ENCODE results near the gene ANKRD17.

The ANKRD17 gene

DNA sequence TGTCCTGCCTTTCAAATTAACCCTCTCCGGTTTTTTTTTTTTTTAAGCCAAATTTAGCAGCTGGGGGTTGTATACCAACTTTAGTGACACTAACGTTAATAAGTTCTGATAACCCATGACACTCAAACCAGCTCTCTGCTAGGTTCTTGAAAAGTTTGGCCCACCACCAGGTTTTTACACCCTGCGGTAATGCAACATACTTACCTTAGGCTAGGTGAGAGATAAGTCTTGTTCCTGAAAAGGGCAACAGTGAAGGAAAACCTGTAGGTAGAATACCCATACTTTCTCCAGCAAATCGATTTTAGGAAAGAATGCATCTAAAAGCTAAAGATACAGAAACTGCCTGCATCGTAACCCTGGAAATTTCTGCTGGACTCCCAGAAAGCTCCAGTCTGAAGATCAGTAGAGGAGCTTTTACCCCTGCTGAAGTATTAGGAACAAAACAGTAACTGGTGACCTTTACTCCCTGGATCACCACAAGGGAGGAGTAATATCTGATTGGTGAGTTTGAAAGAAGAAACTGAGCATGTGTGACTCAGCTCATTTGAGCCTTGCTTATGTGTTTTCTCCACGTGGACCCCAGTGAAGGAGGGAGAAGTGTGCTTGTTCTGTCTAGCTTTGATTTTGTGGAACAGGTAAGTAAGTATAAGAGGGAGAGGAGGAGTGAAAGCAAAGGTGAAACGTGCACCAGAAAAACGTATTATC lies 154.6 kb downstream of the ANKRD17 start:
- DNase-seq (ENCODE audit: low read depth), result no peak

- DNase-seq (ENCODE audit: low read depth), result no peak
These were observed 159.5 kb downstream of the ANKRD17 start for GRCh38 chr4:73099143-73099542.

DNA sequence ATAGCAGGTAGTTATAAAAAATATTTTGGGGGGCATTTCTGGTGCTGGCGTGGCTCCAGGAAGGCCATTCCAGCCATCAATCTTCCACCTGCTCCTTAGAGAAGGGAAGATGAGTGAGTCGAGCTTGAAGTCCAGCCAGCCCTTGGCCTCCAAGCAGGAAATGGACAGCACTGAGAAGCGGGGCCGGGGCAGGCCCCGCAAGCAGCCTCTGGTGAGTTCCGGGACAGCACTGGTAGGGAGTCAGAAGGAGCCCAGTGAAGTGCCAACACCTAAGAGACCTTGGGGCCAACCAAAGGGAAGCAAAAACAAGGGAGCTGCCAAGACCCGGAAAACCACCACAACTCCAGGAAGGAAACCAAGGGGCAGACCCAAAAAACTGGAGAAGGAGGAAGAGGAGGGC lies 159.9 kb downstream of the ANKRD17 start:
- DNase-seq (ENCODE audit: low read depth), result no peak

DNA sequence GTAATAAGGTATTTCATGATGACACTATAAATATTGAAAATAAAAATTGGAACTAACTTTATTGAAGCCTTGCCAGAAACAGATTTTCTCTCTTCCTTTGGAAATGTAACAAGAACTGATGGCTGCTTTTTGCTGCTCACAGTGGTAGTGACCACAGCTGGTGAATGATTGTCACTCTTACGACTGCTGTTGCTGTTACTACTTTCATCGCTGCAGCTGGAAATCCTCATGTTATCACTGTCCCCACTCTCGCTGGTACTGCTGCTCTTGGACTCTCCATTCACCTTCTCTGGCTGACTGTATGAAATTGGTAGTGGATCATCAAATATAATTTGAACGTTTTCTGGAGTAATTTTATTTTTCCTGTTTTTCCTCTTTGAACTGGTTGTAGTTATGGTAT lies 160.6 kb downstream of the ANKRD17 start:
- no peak for DNase-seq (ENCODE audit: low read depth)

DNA sequence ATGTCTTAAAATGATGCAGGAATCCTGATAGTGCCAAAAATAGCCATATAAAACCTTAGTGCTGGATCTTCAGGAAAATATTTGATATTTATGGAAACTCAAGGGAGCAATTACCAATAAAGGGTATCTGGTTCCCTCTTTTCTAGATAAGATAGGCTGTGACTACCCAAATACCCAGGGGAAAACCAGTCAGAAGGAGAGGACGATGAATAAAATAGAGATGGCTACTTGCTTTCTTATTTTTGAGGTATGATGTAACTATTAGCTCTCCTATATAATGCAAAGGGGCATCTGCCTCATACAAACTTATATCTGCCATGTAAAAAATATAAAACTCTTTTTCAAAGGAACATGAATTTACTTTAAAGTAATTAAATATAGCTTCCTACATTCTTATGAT lies 165.7 kb downstream of the ANKRD17 start:
- DNase-seq (ENCODE audit: low read depth), result no peak

DNA sequence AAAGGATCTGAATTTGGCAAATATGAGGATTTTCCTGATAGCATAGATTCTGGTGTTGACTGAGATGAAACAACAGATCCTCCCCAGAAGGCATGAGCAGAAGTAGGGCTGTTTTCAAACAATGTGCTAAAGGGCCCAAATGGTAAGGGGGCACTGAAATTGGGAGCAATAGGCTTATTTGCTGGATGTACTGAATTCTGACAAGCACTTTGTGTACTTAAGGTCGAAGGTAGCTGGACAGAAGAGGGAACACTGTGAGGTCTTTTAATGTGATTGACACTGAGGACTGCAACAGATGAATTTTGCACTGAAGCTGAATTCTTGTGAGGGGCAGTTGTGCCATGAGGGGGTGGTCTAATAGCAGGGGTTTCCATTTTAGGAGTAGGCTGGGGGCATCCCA lies 167.9 kb downstream of the ANKRD17 start:
- DNase-seq (ENCODE audit: low read depth), result no peak

GRCh38 chr4:73087871-73088270 lies 170.7 kb downstream of the ANKRD17 start:
- DNase-seq (ENCODE audit: low read depth), result no peak

GRCh38 chr4:73086095-73086868 lies 172.3 kb downstream of the ANKRD17 start:
- no peak for DNase-seq (ENCODE audit: low read depth)

DNA sequence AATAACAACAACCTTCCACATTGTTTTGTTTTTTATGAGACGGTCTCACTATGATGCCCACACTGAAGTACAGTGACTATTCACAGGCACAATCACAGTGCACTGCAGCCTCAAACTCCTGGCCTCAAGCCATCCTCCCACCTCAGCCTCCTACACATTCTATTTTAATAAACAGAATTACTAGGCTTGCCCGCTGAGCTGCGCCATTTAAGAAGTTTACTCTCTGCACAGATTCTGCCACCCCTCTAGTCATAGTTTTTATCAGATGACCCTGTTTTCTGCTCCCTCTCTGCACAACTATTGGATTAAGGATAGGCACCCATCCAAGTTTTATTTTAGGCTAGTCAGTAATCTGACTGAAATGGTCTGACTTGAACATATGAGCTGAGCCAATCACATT lies 177.8 kb downstream of the ANKRD17 start:
- no peak for DNase-seq (ENCODE audit: low read depth)

DNA sequence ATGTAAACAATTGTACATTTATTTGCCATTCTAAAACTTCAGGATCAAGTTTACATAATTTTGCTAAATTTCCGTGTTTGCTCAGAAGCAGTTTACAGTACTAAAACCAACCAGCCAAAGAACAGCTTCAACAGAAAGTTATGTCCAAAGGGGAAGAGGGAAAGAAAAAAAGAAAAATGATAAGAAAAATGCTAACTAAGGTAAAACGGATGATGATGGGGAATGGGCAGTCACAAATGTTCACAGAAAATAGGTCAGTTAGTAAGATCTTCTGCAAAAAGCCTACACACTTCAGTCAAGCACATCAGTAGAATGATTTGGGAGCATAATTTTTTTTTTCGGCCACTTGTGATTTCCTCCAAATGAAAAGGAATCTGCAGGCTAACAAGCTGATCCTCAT lies 182.8 kb downstream of the ANKRD17 start:
- DNase-seq (ENCODE audit: low read depth), result no peak

GRCh38 chr4:73070074-73070390 lies 188.6 kb downstream of the ANKRD17 start:
- no peak for DNase-seq (ENCODE audit: low read depth)

- DNase-seq (ENCODE audit: low read depth), result peak; percentile 98
These were observed 189.1 kb downstream of the ANKRD17 start, which contains the start of gene COX18 for GRCh38 chr4:73069338-73070073. Gene COX18, minus strand, starts transcription at chr4:73069716. Its CDS starts 67 bp downstream, at chr4:73069649.

GRCh38 chr4:73068491-73069337 lies 189.9 kb downstream of the ANKRD17 start:
- no peak for DNase-seq (ENCODE audit: low read depth)

DNA sequence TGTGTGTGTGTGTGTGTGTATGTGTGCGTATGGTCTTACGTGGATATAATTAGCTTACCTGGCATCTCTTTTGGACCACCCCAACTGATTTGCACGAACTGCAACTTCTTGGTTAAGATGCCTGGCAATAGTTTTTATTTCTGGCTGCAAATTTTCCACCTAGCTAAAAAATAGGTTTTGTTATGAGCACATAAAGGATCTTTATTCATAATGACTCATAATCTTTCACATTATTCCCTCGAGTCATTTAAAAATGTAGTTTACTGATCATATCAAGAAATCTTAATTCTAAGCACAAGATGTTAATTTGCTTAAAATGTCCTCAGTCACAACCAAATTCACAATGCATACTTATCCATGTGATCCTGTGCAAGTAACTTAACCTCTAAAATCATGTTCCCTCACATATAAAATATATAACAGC lies 190.6 kb downstream of the ANKRD17 start:
- DNase-seq (ENCODE audit: low read depth), result no peak

GRCh38 chr4:73066928-73067327 lies 191.7 kb downstream of the ANKRD17 start:
- DNase-seq (ENCODE audit: low read depth), result no peak

- DNase-seq (ENCODE audit: low read depth), result no peak
These were observed 192.2 kb downstream of the ANKRD17 start for GRCh38 chr4:73066445-73066844.

- no peak for DNase-seq (ENCODE audit: low read depth)
These were observed 194.1 kb downstream of the ANKRD17 start for GRCh38 chr4:73064536-73064935.

- no peak for DNase-seq (ENCODE audit: low read depth)
These were observed 203.2 kb downstream of the ANKRD17 start for GRCh38 chr4:73055241-73055897.

GRCh38 chr4:73053974-73054480 lies 204.6 kb downstream of the ANKRD17 start:
- no peak for DNase-seq (ENCODE audit: low read depth)

GRCh38 chr4:73053076-73053475 lies 205.5 kb downstream of the ANKRD17 start:
- no peak for DNase-seq (ENCODE audit: low read depth)

- DNase-seq (ENCODE audit: low read depth), result no peak
These were observed 207.0 kb downstream of the ANKRD17 start for GRCh38 chr4:73051625-73052024.

All from fibroblast of the conjunctiva (primary cell).